ENCODE data around the gene GANAB. TPM values are rescaled to one million over a fixed set of nuclear protein-coding genes. Genes with fewer than 3 reads are reported as not detected.
"Not testable (repeated sequence)": the region's sequence is repeated elsewhere in the genome, so short reads cannot be mapped to it uniquely, and the experiment has no call there.

GANAB gene
- total and polyA plus RNA-seq, 8 donors = 270 to 341 (median 312) TPM

DNA sequence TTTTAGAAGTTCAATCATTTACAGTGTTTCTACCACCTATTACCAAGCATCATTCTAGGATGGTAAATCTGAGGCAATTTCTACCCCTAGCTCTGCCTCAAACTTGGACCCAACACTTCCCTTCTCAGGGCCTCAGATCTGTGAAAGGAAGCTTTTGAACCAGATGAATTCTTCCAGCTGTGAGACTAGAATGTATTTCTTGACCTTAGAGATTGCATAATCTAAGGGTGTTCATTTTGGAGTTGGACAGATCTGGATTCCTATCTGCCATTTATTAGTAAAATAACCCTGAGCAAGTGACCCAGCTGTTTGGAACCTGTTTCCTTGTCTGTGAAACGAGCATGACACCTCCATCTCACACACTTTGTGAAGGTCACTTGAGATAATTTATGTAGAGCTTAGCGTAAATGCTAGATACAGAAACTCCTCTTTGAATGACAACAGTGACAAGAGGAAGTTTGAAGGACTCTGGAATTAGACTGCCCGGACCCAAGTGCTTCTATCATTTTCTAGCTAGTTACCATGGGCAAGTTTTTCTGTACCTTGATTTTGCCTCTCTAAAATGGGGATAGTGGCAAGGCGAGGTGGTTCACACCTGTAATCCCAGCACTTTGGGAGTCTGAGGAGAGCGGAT lies 10.5 kb upstream of the GANAB start:
- Histone ChIP-seq H3K27me3 (no peaks in the 10 kb centered on the region), H3K4me1 (peaks cover 2 to 8% of the 10 kb centered on the region in 2 donors), H3K36me3 (peaks cover 0 to 13% of the 10 kb centered on the region in 2 donors), H3K9me3 (no peaks in the 10 kb centered on the region), H3K4me3 (no peak overlapping the region), H3K27ac (no peak overlapping the region)
- peak in 1 of 4 donors; percentile 23 for DNase-seq
- ATAC-seq = no peak
- TF ChIP-seq, protein P1, sequence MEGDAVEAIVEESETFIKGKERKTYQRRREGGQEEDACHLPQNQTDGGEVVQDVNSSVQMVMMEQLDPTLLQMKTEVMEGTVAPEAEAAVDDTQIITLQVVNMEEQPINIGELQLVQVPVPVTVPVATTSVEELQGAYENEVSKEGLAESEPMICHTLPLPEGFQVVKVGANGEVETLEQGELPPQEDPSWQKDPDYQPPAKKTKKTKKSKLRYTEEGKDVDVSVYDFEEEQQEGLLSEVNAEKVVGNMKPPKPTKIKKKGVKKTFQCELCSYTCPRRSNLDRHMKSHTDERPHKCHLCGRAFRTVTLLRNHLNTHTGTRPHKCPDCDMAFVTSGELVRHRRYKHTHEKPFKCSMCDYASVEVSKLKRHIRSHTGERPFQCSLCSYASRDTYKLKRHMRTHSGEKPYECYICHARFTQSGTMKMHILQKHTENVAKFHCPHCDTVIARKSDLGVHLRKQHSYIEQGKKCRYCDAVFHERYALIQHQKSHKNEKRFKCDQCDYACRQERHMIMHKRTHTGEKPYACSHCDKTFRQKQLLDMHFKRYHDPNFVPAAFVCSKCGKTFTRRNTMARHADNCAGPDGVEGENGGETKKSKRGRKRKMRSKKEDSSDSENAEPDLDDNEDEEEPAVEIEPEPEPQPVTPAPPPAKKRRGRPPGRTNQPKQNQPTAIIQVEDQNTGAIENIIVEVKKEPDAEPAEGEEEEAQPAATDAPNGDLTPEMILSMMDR (IDR thresholded peaks at IDR 0.05) = no peak
- intact Hi-C loops (cut with DNase I) = no loop called here

GRCh38 chr11:62654297-62654696 lies 7.9 kb upstream of the GANAB start:
- Histone ChIP-seq H3K27ac (no peak overlapping the region), H3K4me1 (peaks cover 5 to 17% of the 10 kb centered on the region in 2 donors), H3K4me3 (no peak overlapping the region), H3K9me3 (no peaks in the 10 kb centered on the region), H3K27me3 (no peaks in the 10 kb centered on the region), H3K36me3 (peaks cover 0 to 12% of the 10 kb centered on the region in 2 donors)
- intact Hi-C loops (cut with DNase I) = no loop called here
- DNase-seq (no peak), ATAC-seq (no peak)
- TF ChIP-seq, protein P1 (IDR thresholded peaks at IDR 0.05) = no peak

- H3K27me3 ChIP-seq = no peaks in the 10 kb centered on the region
- no peaks in the 10 kb centered on the region for H3K9me3 ChIP-seq
- TF ChIP-seq, protein P1 (IDR thresholded peaks at IDR 0.05) = no peak
- DNase-seq = no peak
- intact Hi-C loops (cut with DNase I) = no loop called here
- H3K27ac ChIP-seq = peak overlapping the region; percentile 90 to 96
- peak; percentile 14 for ATAC-seq
- H3K4me3 ChIP-seq = peak overlapping the region; percentile 80 to 84
- H3K4me1 ChIP-seq = peaks cover 5 to 20% of the 10 kb centered on the region in 2 donors
- peaks cover 0 to 32% of the 10 kb centered on the region in 2 donors for H3K36me3 ChIP-seq
These were observed 6.0 kb upstream of the GANAB start for GRCh38 chr11:62652161-62653006.

DNA sequence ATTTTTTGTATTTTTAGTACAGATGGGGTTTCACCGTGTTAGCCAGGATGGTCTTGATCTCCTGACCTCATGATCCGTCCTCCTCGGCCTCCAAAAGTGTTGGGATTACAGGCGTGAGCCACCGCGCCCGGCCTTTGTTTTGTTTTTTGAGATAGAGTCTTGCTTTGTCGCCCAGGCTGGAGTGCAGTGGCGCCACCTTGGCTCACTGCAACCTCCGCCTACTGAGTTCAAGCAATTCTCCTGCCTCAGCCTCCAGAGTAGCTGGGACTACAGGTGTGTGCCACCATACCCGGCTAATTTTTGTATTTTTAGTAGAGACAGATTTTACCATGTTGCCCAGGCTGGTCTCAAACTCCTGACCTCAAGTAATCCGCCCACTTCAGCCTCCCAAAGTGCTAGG lies 3.9 kb upstream of the GANAB start:
- H3K4me3 ChIP-seq; H3K9me3 ChIP-seq; H3K27me3 ChIP-seq; intact Hi-C loops (cut with DNase I); ATAC-seq; H3K27ac ChIP-seq: not testable (repeated sequence)
- DNase-seq = peak in 1 of 4 donors; percentile 36
- peaks cover 0 to 33% of the 10 kb centered on the region in 2 donors for H3K36me3 ChIP-seq
- H3K4me1 ChIP-seq = peaks cover 17 to 35% of the 10 kb centered on the region in 2 donors

DNA sequence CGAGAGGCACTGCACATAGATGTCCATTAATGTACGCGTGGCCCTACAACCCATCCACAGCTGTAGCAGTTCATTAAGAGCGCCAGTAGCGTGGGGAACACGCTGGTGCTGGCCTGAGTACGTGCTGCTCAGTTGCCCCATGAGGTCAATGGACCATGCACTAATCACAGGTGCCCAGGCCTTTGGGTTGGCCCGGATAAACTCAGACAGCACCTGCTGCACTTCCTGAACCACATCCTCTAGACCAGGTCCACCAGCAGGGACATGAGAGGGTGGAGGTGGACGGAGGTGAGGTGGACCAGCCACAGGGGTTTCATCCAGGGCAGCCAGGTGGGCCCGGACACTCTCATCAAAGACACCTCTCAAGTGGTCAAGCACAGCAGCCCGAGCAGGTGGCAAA lies 3.1 kb upstream of the GANAB start:
- H3K36me3 ChIP-seq = peaks cover 0 to 33% of the 10 kb centered on the region in 2 donors

More for the DNA sequence above, 3.1 kb upstream of the GANAB start:
- Histone ChIP-seq H3K27ac (no peak overlapping the region), H3K27me3 (no peaks in the 10 kb centered on the region), H3K4me3 (no peak overlapping the region), H3K9me3 (no peaks in the 10 kb centered on the region), H3K4me1 (peaks cover 20 to 43% of the 10 kb centered on the region in 2 donors)
- TF ChIP-seq, protein P1 (IDR thresholded peaks at IDR 0.05) = no peak
- intact Hi-C loops (cut with DNase I) = no loop called here
- DNase-seq (no peak), ATAC-seq (no peak)

Data from left lung (tissue), 10 donors.